ENCODE data around the gene FBXO47. TPM values are rescaled to one million over a fixed set of nuclear protein-coding genes. Genes with fewer than 3 reads are reported as not detected.
"Not testable (repeated sequence)": the region's sequence is repeated elsewhere in the genome, so short reads cannot be mapped to it uniquely, and the experiment has no call there.

FBXO47 gene
- total RNA-seq, 1 donor from 2014 or later, result not detected

- DNase-seq (ENCODE audit: low read depth in 2 of 2), result peak; percentile 41 to 69
Measured at GRCh38 chr17:38922538-38923297, 44.5 kb downstream of the FBXO47 start.

GRCh38 chr17:38921756-38922411 is 45.3 kb downstream of the FBXO47 start:
- DNase-seq (ENCODE audit: low read depth in 2 of 2), result no peak

GRCh38 chr17:38920374-38921291 is 46.6 kb downstream of the FBXO47 start:
- no peak for DNase-seq (ENCODE audit: low read depth in 2 of 2)

- no peak for DNase-seq (ENCODE audit: low read depth in 2 of 2)
Measured at GRCh38 chr17:38919316-38920078, 47.7 kb downstream of the FBXO47 start.

GRCh38 chr17:38918916-38919315 is 48.3 kb downstream of the FBXO47 start:
- DNase-seq (ENCODE audit: low read depth in 2 of 2), result no peak

GRCh38 chr17:38918129-38918913 is 48.9 kb downstream of the FBXO47 start:
- DNase-seq (ENCODE audit: low read depth in 2 of 2), result no peak

GRCh38 chr17:38917259-38917658 is 49.9 kb downstream of the FBXO47 start:
- no peak for DNase-seq (ENCODE audit: low read depth in 2 of 2)

GRCh38 chr17:38916771-38917170 is 50.4 kb downstream of the FBXO47 start:
- DNase-seq (ENCODE audit: low read depth in 2 of 2), result no peak

GRCh38 chr17:38915639-38915995 is 51.6 kb downstream of the FBXO47 start:
- no peak for DNase-seq (ENCODE audit: low read depth in 2 of 2)

- no peak for DNase-seq (ENCODE audit: low read depth in 2 of 2)
Measured at GRCh38 chr17:38914741-38915638, 52.2 kb downstream of the FBXO47 start.

- DNase-seq (ENCODE audit: low read depth in 2 of 2), result no peak
Measured at GRCh38 chr17:38912221-38912813, 54.9 kb downstream of the FBXO47 start.

GRCh38 chr17:38911731-38912081 is 55.5 kb downstream of the FBXO47 start:
- not testable (repeated sequence) for DNase-seq (ENCODE audit: low read depth in 2 of 2)

- DNase-seq (ENCODE audit: low read depth in 2 of 2), result no peak
Measured at GRCh38 chr17:38911081-38911730, 56.0 kb downstream of the FBXO47 start.

GRCh38 chr17:38910325-38910724 is 56.9 kb downstream of the FBXO47 start:
- DNase-seq (ENCODE audit: low read depth in 2 of 2), result no peak

- peak; percentile 58 to 66 for DNase-seq (ENCODE audit: low read depth in 2 of 2)
Measured at GRCh38 chr17:38908676-38909181, 58.5 kb downstream of the FBXO47 start.

- no peak for DNase-seq (ENCODE audit: low read depth in 2 of 2)
Measured at GRCh38 chr17:38907930-38908675, 59.1 kb downstream of the FBXO47 start.

GRCh38 chr17:38906460-38907228 is 60.6 kb downstream of the FBXO47 start:
- peak in 1 of 2 donors; percentile 37 for DNase-seq (ENCODE audit: low read depth in 2 of 2)
